Caco-2 (cell line): ENCODE results near the gene UNC5B. TPM values are rescaled to one million over a fixed set of nuclear protein-coding genes. Genes with fewer than 3 reads are reported as not detected.
A peak's percentile ranks its signal among the peaks of the same experiment; 100 is the strongest.

Experiments used
- BruUV-seq: library from RNA; stranded (reverse); fragments of 400-500 nt; replicated peaks from 2 replicates; lab custom pipeline; 2021; lab: Mats Ljungman, UMichigan
- CTCF ChIA-PET: fragments of 300-600 bp; sonication (Branson Sonifier 250); formaldehyde crosslinking; loops from one replicate; lab custom pipeline; 2022; ENCODE audit warnings: antibody characterized with exemption; lab: Charles Lee
- POLR2A ChIA-PET: fragments of 300-600 bp; sonication (Branson Sonifier 250); formaldehyde crosslinking; loops from one replicate; lab custom pipeline; 2022; ENCODE audit warnings: antibody characterized with exemption; lab: Charles Lee
- DNase-seq, 2 experiments: peaks; one replicate each; pipeline versions ENCODE4 v3.0.0 to v3.0.0-alpha.2; 2020 to 2022
- H3K27me3 ChIP-seq: replicated peaks from 2 replicates; pipeline ENCODE4 v1.6.0; 2011; ENCODE audit warnings: low read length; ENCODE audit not compliant: control insufficient read depth, insufficient read depth
- H3K36me3 ChIP-seq: 2 replicates; pipeline ENCODE4 v1.5.1; 2011; ENCODE audit warnings: low read length; ENCODE audit not compliant: control insufficient read depth, insufficient read depth
- H3K4me1 ChIP-seq: fragments of 250-450 bp; sonication (Bioruptor Pico); 2 replicates; pipeline ENCODE4 v1.5.1; 2020; ENCODE audit warnings: mild to moderate bottlenecking
- H3K4me3 ChIP-seq: 2 replicates; pipeline ENCODE4 v1.5.1; 2011; ENCODE audit warnings: low read depth, mild to moderate bottlenecking, control low read depth, low read length
- H3K9me3 ChIP-seq: fragments of 250-450 bp; sonication (Bioruptor Pico); 2 replicates; pipeline ENCODE4 v1.5.1; 2020; ENCODE audit warnings: mild to moderate bottlenecking, moderate library complexity
- H3K27ac Mint-ChIP-seq: one replicate; pipeline ENCODE4 v1.8.0; 2022; ENCODE audit warnings: mixed read lengths; ENCODE audit not compliant: unreplicated experiment
- H3K27me3 Mint-ChIP-seq: one replicate; pipeline ENCODE4 v1.8.0; 2022; ENCODE audit warnings: mixed read lengths; ENCODE audit not compliant: insufficient read depth, unreplicated experiment
- H3K36me3 Mint-ChIP-seq: one replicate; pipeline ENCODE4 v1.8.0; 2022; ENCODE audit warnings: mild to moderate bottlenecking, mixed read lengths; ENCODE audit not compliant: insufficient read depth, unreplicated experiment
- H3K4me1 Mint-ChIP-seq: one replicate; pipeline ENCODE4 v1.8.0; 2022; ENCODE audit warnings: low read depth, mixed read lengths; ENCODE audit not compliant: unreplicated experiment
- H3K4me3 Mint-ChIP-seq: one replicate; pipeline ENCODE4 v1.8.0; 2022; ENCODE audit warnings: mild to moderate bottlenecking, moderate library complexity, mixed read lengths; ENCODE audit not compliant: unreplicated experiment
- H3K9me3 Mint-ChIP-seq: one replicate; pipeline ENCODE4 v1.8.0; 2022; ENCODE audit warnings: mixed read lengths; ENCODE audit not compliant: unreplicated experiment
- intact Hi-C: fragments of 100-400 bp; cut with micrococcal nuclease; formaldehyde crosslinking; loops from one replicate; pipeline ENCODE4 v1.10.0; 2022; ENCODE audit not compliant: unreplicated experiment
- total RNA-seq: library from RNA; stranded (reverse); gene quantifications from 2 replicates; pipeline ENCODE4 v1.2.3, GENCODE V29; 2022
- TF ChIP-seq, protein P1 (sequence below), 2 experiments: fragments of 200-600 bp in 1 of 2; IDR thresholded peaks; 1 replicate in 1 of 2; 2 replicates in 1 of 2; pipeline versions ENCODE4 v1.5.1 to v1.8.0; 2011 to 2022; ENCODE audit warnings: antibody characterized with exemption in 1 of 2, control low read depth in 1 of 2, inconsistent platforms in 1 of 2, low read depth in 1 of 2, low read length in 1 of 2, mild to moderate bottlenecking in 1 of 2, moderate library complexity in 1 of 2; ENCODE audit not compliant: insufficient read depth in 1 of 2, severe bottlenecking in 1 of 2, unreplicated experiment in 1 of 2

Gene UNC5B
- total RNA-seq, 1 experiment from 2014 or later, result 22.4 TPM

DNA sequence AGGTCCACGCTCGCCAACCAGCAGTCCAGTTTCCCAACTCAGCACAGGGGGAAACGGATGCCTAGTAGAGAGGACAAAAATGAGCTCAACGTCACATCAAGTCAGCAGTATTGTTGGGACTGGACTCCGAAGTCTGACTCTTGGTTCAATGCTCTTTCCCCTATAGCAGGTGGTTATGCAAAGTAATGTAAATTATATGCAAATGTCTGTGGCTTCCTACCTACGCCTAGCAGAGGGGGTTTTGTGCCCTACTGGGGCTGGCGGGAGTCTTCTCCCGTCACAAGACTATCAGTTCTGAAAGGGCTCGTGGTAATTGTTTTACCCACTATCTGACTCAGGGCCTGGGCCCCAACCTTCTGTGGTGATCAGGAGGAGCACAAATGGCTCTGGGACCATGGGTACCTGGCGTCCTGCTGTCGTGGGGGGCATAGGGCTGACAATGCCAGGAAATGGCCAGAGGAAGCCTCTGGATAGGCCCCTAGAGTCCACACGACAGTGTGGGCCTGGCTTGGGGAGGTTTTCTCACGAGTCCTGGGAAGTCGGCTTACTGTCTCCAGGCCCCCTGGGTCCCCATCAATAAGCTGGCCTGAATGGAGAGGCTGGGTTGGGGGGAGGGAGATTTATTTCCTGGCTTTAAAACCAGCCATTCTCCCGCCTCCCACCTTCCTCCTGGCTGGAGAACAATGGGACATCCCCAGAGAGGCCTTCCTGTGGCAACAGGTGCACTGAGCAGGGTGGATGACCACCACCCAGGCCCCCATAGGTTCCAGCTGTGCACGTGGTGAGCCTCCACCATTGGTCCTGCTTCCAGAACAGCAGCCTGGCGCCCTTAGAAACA lies 41.8 kb downstream of the UNC5B start:
- Histone ChIP-seq H3K27me3 (no peaks in the 10 kb centered on the region), H3K36me3 (no peaks in the 10 kb centered on the region), H3K4me3 (no peak overlapping the region), H3K9me3 (no peaks in the 10 kb centered on the region), H3K4me1 (peaks cover 12% of the 10 kb centered on the region)
- ChIA-PET CTCF (no interaction called here), POLR2A (no interaction called here)
- no peak overlapping the region for H3K27ac Mint-ChIP-seq
- no peaks in the 10 kb centered on the region for H3K27me3 Mint-ChIP-seq
- no peaks in the 10 kb centered on the region for H3K9me3 Mint-ChIP-seq
- no peaks in the 10 kb centered on the region for H3K36me3 Mint-ChIP-seq
- H3K4me1 Mint-ChIP-seq, result peaks cover 13% of the 10 kb centered on the region
- BruUV-seq, result no TSS peak
- TF ChIP-seq, protein P1, sequence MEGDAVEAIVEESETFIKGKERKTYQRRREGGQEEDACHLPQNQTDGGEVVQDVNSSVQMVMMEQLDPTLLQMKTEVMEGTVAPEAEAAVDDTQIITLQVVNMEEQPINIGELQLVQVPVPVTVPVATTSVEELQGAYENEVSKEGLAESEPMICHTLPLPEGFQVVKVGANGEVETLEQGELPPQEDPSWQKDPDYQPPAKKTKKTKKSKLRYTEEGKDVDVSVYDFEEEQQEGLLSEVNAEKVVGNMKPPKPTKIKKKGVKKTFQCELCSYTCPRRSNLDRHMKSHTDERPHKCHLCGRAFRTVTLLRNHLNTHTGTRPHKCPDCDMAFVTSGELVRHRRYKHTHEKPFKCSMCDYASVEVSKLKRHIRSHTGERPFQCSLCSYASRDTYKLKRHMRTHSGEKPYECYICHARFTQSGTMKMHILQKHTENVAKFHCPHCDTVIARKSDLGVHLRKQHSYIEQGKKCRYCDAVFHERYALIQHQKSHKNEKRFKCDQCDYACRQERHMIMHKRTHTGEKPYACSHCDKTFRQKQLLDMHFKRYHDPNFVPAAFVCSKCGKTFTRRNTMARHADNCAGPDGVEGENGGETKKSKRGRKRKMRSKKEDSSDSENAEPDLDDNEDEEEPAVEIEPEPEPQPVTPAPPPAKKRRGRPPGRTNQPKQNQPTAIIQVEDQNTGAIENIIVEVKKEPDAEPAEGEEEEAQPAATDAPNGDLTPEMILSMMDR (IDR thresholded peaks at IDR 0.05; ENCODE audit: insufficient read depth in 1 of 2, low read depth in 1 of 2, low read length in 1 of 2, severe bottlenecking in 1 of 2, unreplicated experiment in 1 of 2), result no peak
- intact Hi-C loops, result no loop called here
- no peak overlapping the region for H3K4me3 Mint-ChIP-seq
- DNase-seq, result no peak

GRCh38 chr10:71254834-71255549 lies 42.6 kb downstream of the UNC5B start:
- Histone ChIP-seq H3K36me3 (no peaks in the 10 kb centered on the region), H3K27me3 (no peaks in the 10 kb centered on the region), H3K4me1 (peaks cover 11% of the 10 kb centered on the region), H3K9me3 (no peaks in the 10 kb centered on the region), H3K4me3 (no peak overlapping the region)
- DNase-seq, result no peak
- Mint-ChIP-seq H3K27me3 (no peaks in the 10 kb centered on the region), H3K4me1 (peaks cover 13% of the 10 kb centered on the region), H3K4me3 (no peak overlapping the region), H3K9me3 (no peaks in the 10 kb centered on the region), H3K36me3 (no peaks in the 10 kb centered on the region), H3K27ac (peak overlapping the region; percentile 23)
- intact Hi-C loops, result no loop called here
- TF ChIP-seq, protein P1 (IDR thresholded peaks at IDR 0.05; ENCODE audit: insufficient read depth in 1 of 2, low read depth in 1 of 2, low read length in 1 of 2, severe bottlenecking in 1 of 2, unreplicated experiment in 1 of 2), result no peak
- ChIA-PET POLR2A (no interaction called here), CTCF (interaction anchor here (1.2 kb wide), 1 partner anchor 35 kb away, joined by 3 read pairs; no protein-coding TSS in a partner anchor)
- no TSS peak for BruUV-seq

GRCh38 chr10:71255550-71255807 lies 43.1 kb downstream of the UNC5B start:
- CTCF ChIA-PET, result interaction anchor here (1.2 to 1.3 kb wide), 2 partner anchors 15 to 35 kb away, joined by 3 to 5 read pairs; no protein-coding TSS in a partner anchor

More at GRCh38 chr10:71255550-71255807, 43.1 kb downstream of the UNC5B start:
- Mint-ChIP-seq H3K27me3 (no peaks in the 10 kb centered on the region), H3K9me3 (no peaks in the 10 kb centered on the region), H3K27ac (peak overlapping the region; percentile 23), H3K36me3 (no peaks in the 10 kb centered on the region), H3K4me1 (peaks cover 13% of the 10 kb centered on the region), H3K4me3 (no peak overlapping the region)
- H3K4me3 ChIP-seq, result no peak overlapping the region
- no TSS peak for BruUV-seq
- DNase-seq, result no peak
- intact Hi-C loops, result no loop called here
- POLR2A ChIA-PET, result no interaction called here
- H3K9me3 ChIP-seq, result no peaks in the 10 kb centered on the region
- TF ChIP-seq, protein P1 (IDR thresholded peaks at IDR 0.05; ENCODE audit: insufficient read depth in 1 of 2, low read depth in 1 of 2, low read length in 1 of 2, severe bottlenecking in 1 of 2, unreplicated experiment in 1 of 2), result no peak
- no peaks in the 10 kb centered on the region for H3K27me3 ChIP-seq
- H3K4me1 ChIP-seq, result peaks cover 11% of the 10 kb centered on the region
- no peaks in the 10 kb centered on the region for H3K36me3 ChIP-seq
